HG03108 (cell line): ENCODE measurements around the gene TBRG4.

Source experiments
- ATAC-seq: cut with Tn5 transposase; IDR thresholded peaks from one replicate; pipeline ENCODE4 v1.9.1; 2021; ENCODE audit warnings: moderate library complexity; ENCODE audit not compliant: unreplicated experiment

Gene TBRG4

DNA sequence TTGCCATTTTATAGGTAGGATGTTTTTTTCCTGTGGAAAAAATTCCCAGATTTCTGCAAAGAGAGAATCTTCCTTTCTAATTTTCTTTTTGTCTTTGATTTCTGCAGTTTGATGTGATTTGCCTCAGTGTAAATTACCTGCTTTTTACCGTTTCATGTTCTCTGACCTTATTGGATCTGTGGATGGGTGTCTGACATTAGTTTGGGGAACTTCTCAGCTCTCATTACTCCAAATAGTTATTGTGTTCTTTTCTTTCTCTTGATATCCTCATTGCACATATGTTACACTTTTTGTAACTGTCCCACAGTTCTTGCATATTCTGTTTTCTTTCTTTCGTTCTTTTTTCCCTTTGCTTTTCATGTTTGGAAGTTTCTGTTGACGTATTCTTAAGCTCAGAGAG lies 51.2 kb downstream of the TBRG4 start:
- no peak for ATAC-seq

DNA sequence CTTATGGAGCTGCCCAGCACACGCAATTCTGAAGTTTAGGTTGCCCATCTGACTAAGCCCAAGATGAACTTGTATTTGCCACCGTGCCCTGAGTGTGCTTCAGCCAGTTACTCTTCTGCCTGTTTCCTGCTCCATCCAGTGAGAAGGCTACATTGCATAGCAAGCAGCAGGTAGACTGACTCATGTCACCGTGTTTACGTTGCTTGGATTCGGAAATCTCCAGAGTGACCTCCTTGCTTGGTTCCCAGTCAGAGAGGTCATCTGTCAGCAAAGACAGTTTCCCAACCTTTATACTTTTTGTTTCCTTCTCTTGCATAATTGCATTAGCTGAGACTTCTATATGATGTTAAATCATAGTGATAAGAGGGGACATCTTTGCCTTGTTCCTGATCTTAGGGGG lies 53.6 kb downstream of the TBRG4 start:
- ATAC-seq = no peak

DNA sequence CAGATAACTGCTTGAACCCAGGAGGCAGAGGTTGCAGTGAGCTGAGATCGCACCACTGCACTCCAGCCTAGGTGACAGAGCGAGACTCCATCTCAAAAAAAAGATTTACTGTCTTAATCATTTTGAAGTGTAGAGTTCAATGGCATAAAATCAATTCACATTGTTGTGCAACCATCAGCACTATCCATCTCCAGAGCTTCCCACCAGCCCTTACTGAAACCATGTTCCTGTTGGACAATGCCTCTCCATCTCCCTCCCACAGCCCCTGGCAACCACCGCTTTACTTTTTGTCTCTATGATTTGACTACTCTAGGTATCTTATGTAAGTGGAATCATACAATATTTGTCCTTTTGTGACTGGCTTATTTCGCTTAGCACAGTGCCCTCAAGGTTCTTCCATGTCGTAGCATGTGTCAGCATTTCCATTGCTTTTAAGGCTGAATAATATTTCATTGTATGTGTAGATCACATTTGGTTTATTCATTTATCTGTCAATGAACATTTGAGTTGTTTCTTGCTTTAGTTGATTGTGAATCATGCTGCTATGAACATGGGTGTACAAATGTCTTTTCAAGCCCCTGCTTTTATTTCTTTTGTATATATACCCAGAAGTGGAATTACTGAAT lies 55.8 kb downstream of the TBRG4 start:
- ATAC-seq = no peak

DNA sequence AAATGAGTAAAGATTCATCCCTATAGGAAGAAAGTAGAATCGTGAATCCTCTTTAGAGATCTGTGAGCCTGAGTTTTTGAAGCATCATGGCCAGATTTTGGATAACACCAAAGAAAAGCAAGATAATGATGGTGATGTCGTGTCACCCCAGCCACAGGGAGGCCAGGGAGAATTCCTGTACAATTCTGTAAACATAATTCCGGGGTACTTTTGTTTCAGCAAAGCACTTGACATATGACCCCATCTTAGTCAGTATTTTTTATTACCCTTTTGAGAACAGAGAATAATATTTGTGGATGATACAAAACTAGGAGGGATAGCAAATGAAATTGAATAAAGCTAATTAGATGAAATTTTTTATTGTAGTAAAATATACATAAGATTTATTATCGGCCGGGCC lies 56.5 kb downstream of the TBRG4 start:
- no peak for ATAC-seq

DNA sequence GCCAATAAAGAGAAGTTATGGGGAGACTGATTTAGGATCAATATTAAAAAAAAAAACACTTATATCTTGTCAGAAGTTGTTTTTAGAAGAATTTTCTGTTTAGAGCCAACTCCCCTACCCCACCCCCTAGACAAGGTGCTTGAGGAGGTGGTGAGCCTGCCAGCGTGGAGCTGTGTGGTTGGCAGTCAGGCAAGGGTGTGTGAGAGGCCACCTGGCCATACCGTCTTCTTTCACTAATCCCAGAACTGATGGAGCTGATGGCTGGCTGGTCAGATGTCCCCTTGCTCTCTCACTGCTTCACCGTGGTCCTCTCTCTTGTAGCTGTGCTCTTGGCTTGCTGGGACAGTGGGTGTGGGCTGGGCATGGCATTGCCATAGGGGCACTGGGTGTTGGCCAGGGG lies 57.1 kb downstream of the TBRG4 start:
- ATAC-seq = no peak

DNA sequence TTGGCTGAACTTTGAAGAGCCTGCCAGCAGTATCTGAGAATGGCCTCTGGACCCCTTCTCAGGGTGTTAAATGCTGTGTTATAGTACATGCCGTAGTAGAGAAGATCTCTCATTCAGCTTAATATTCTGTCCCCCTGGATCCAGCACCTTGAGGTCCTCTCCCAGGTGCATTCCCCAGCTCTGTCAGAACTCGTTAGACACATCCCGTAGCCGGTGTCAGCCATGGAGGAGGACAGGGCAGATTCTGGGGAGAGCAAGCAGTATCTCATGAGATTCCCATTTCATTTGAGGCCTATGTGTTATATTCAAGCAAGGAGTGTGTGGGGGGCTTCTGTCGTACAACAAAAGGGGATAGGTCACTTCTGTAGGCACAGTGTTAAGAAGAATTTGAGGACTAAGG lies 57.6 kb downstream of the TBRG4 start:
- no peak for ATAC-seq

DNA sequence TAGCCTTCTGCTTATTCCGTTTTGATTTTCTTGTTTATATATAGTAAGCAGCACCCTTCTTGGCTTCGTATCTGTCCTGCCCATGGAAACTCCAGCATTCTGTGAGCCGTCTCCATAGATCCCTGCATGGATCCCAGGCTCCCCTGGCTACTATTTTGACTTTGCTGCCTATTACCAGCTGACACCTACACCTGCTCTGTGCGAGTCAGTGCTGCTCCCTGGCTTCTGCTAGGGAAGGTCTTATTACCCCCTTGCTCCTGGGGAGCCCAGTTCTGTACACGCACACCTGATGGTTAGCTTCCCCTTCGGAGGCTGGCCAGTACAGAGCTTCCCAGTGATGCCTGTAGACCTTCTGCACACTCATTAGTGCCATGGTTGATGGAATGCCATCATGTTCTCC lies 58.1 kb downstream of the TBRG4 start:
- no peak for ATAC-seq

DNA sequence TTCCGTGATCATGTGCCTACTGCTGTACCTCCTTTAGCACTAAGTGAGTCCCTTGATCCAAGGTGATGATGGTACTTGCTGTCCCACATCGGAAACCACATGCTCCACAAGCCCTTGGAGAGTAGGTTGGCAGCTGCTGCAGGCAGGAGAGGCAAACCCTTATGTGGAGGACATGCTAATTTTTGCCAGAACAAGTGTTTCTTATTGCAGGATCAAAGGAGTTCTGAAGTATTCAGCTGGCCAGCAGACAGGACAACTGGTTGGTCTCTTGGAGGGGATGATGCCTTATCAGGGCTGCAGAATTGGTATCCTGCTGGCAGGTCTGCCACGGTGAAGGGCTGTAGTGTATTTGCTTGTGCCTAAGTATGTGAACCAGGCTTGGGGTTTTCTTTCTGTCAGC lies 59.5 kb downstream of the TBRG4 start:
- no peak for ATAC-seq

DNA sequence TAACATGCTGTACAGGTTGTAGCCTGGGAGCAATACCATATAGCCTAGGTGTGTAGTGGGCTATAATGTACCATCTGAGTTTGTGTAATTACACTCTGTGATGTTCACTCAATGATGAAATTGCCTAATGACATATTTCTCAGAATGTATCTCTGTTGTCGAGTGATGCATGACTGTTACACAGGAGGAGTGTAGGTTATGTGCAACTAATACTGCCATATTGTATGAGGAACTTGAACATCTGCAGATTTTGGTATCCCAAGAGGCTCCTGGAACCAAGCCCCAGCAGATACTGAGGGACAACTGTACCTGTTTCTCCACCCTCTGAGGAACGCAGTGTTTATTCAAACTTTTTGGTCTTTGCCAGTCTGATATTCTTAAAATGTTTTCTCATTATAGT lies 61.3 kb downstream of the TBRG4 start:
- ATAC-seq = no peak
